HG03469 (cell line): ENCODE results near the gene LRP1-AS.
"Not testable (repeated sequence)": the region's sequence is repeated elsewhere in the genome, so short reads cannot be mapped to it uniquely, and the experiment has no call there.

Source experiments
- ATAC-seq: cut with Tn5 transposase; IDR thresholded peaks from one replicate; pipeline ENCODE4 v1.9.1; 2021; ENCODE audit warnings: mild to moderate bottlenecking, moderate library complexity, moderate number of reproducible peaks; ENCODE audit not compliant: unreplicated experiment

Gene LRP1-AS

GRCh38 chr12:57124261-57124877 is 23.1 kb downstream of the LRP1-AS start:
- ATAC-seq: no peak

- no peak for ATAC-seq
These were observed 23.6 kb downstream of the LRP1-AS start for GRCh38 chr12:57123813-57124212.

GRCh38 chr12:57120718-57121117 is 26.7 kb downstream of the LRP1-AS start:
- not testable (repeated sequence) for ATAC-seq

- no peak for ATAC-seq
These were observed 27.9 kb downstream of the LRP1-AS start for GRCh38 chr12:57119294-57120085.

- ATAC-seq: no peak
These were observed 28.6 kb downstream of the LRP1-AS start for GRCh38 chr12:57118711-57119271.

- ATAC-seq: no peak
These were observed 30.7 kb downstream of the LRP1-AS start for GRCh38 chr12:57116580-57117281.

- no peak for ATAC-seq
These were observed 34.7 kb downstream of the LRP1-AS start for GRCh38 chr12:57112492-57113294.

- peak; percentile 59 for ATAC-seq
These were observed 36.2 kb downstream of the LRP1-AS start, which contains the start of gene STAT6 for GRCh38 chr12:57111031-57111734. STAT6 (minus strand) TSS chr12:57111362; CDS start chr12:57108278, 3,084 bp downstream.

GRCh38 chr12:57110104-57111030 is 37.1 kb downstream of the LRP1-AS start:
- ATAC-seq: no peak

GRCh38 chr12:57109207-57110103 is 38.0 kb downstream of the LRP1-AS start:
- ATAC-seq: no peak

- no peak for ATAC-seq
These were observed 39.8 kb downstream of the LRP1-AS start for GRCh38 chr12:57107456-57108155.

- ATAC-seq: no peak
These were observed 41.3 kb downstream of the LRP1-AS start for GRCh38 chr12:57106021-57106708.

GRCh38 chr12:57105011-57105753 is 42.2 kb downstream of the LRP1-AS start:
- ATAC-seq: no peak

- no peak for ATAC-seq
These were observed 43.0 kb downstream of the LRP1-AS start for GRCh38 chr12:57104292-57104910.

- no peak for ATAC-seq
These were observed 43.6 kb downstream of the LRP1-AS start for GRCh38 chr12:57103856-57104255.
